HG02884 (cell line): ENCODE results near the gene CEP250.
"Not testable (repeated sequence)": the region's sequence is repeated elsewhere in the genome, so short reads cannot be mapped to it uniquely, and the experiment has no call there.

ENCODE experiments used
- ATAC-seq: cut with Tn5 transposase; IDR thresholded peaks from one replicate; pipeline ENCODE4 v1.9.1; 2021; ENCODE audit warnings: mild to moderate bottlenecking, moderate library complexity; ENCODE audit not compliant: unreplicated experiment

The CEP250 gene

DNA sequence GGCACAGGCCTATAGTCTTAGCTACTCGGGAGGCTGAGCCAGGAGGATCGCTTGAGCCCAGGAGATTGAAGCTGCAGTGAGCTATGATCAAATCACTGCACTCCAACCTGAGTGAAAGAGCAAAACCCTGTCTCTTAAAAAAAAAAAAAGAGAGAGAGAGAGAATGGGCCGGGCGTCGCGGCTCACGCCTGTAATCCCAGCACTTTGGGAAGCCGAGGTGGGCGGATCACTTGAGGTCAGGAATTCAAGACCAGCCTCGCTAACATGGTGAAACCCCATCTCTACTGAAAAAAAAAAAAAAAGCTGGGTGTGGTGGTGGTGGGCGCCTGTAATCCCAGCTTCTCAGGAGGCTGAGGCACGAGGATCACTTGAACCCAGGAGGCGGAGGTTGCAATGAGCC, 5.5 kb upstream of the CEP250 start:
- not testable (repeated sequence) for ATAC-seq

DNA sequence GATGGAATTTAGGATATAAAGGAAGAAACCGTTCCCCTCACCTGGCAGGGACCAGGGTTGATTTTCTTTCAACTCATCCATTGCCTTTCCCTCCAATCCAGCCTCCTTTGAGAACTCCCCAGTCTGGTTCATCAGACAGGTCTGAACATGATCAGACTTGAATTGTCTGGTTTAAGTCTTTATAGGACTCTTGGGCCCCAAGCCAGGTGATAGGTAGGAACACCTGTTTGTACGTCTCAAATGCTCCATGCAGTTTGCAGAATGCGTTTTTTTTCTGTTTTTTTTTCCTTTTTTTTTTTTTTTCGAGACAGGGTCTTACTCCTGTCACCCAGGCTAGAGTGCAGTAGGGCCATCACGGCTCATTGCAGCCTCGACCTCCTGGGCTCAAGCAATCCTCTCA, 4.1 kb upstream of the CEP250 start:
- no peak for ATAC-seq

DNA sequence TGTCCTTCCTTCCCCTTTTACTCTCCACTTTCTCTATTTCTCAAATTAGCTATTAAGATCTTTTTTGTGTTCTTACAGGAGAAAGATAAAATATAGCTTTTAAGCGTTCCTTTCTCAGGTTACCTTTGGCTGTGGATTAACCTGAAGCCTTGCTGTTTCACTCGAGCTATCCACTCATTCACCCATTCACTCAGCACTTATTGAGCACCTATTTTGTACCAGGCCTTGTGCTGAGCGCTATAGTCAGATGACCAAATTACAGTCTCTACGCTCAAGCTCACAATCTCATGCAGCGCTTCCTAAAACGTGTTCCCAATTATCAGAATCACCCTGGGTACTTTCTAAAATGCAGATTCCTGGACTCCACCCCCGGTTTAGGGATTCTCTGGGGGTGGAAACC, 1.8 kb upstream of the CEP250 start:
- ATAC-seq, result no peak

DNA sequence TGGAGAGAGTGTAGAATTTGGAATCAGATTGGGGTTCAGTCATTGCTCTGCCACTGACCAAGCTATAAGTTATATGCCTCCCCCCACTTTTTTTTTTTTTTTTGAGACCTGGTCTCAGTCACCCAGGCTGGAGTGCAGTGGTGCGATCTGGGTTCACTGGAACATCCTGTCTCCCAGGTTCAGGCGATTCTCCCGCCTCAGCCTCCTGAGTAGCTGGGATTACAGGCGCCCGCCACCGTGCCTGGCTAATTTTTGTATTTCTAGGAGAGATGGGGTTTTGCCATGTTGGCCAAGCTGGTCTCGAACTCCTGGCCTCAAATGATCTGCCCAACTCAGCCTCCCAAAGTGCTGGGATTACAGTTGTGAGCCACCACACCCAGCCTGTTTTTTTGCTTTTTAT, 1.3 kb downstream of the CEP250 start:
- not testable (repeated sequence) for ATAC-seq

DNA sequence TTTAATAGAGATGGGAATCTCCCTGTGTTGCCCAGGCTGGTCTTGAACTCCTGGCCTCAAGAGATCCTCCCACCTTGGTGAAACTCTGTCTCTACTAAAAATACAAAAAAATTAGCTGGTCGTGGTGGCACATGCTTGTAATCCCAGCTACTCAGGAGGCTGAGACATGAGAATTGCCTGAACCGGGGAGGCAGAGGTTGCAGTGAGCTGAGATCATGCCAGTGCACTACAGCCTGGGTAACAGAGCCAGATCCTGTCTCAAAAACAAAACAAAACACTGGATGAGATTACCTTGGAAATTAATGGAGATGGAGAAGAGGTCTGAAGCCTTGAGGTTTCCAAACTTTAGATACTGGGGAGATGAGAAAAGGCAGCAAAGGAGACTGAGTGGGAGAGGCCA, 2.1 kb downstream of the CEP250 start:
- ATAC-seq, result not testable (repeated sequence)

DNA sequence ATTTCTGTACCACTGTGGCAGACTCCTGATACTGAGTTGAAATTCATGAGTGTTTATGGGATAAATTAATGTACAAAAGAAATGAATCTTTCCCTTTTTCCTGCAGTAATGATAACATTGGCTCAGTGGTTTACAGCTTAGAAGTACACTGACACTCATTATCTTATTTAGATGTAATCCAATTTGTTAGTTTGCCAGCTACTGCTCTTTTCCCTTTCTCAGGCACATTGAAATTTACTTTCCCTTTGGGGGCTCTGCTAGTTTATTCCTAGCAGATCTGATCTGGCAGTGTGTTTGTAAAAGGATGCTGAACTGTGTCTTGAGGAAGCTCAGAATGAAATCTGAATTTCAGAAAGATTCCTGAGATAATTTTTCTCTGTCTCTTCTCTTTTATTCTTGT, 3.0 kb downstream of the CEP250 start:
- no peak for ATAC-seq

DNA sequence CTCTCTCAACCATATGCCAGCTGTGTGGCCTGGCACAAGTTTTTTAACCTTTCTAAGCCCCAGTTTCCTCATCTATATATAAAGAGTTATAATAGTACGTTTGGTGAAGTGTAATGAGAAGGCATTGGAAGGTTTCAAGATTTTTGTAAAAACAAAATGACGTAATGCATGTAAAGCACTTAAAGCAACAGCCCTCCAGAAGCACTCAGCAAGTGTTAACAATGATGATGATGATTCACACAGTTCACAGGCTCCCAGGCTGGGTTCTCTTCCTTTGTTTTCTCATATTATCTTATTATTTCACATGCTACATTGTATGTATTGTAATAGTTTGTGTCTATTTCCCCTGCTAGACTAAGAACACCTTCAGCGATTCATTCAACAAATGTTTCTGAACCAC, 6.2 kb downstream of the CEP250 start:
- ATAC-seq, result no peak

DNA sequence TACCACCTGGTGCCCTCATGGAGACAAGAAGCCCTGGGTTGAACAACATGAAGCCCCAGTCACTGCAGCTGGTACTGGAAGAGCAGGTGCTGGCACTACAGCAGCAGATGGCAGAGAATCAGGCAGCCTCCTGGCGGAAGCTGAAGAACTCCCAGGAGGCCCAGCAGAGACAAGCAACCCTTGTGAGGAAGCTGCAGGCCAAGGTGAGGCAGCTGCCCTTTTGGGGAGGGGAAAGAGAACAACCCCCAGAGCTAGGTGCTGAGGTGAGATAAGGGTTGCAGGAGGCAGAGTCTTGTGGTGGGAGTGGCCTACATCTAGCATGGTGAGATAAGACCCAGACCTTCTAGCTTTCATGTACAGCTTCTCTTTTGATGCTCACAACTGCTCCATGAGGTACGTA, 7.0 kb downstream of the CEP250 start:
- no peak for ATAC-seq

DNA sequence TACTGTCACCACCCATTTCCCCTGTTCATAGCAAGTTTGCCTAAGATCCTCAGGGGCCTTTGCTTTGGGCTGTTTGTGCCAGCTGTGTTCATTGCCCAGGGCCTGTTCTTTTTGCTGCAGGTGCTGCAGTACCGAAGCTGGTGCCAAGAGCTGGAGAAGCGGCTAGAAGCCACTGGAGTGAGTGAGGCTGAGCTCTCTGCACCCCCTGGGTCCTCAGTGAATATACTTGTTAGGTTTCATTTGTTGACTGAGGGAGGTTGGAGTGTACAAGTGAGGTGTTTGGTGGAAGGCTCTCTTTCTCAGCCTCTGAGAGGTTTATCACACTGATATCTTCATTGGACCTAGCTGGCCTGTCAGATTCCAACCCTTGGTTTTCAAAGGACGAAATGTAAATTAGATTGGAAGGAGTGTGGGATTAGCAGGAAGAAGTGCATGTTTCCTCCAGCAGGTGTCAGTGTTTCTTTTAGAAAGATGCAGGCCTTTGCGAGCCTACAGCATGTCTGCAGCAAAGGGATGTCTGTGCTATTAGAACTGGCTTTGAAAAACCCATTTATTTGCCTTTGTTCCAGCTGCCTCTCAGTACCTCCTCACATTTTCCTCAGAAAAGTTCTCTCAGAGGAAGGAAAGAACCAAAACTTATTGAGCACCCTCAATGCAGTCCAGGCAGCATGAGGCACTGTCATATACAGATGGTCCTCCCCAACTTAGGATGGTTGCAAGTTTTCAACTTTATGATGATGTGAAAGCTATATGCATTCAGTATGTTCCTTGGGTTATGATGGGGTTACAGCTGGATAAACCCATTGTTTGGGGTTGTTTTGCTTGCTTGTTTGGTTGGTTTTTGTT, 8.3 kb downstream of the CEP250 start:
- ATAC-seq, result no peak

DNA sequence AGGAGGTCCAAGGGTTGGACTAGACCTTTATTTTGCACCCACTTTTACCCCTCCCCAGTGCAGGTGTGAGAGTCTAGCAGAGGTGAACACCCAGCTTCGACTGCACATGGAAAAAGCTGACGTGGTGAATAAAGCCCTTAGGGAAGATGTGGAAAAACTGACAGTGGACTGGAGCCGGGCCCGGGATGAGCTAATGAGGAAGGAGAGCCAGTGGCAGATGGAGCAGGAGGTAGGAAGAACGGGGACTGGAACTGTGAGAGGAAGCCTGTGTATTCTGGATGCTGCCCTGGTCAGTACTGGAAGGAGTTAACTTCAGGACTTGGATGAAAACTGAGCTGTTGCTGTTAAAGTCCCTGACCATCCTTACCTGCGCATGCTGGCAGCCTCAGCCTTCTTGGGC, 10.6 kb downstream of the CEP250 start:
- ATAC-seq, result no peak

DNA sequence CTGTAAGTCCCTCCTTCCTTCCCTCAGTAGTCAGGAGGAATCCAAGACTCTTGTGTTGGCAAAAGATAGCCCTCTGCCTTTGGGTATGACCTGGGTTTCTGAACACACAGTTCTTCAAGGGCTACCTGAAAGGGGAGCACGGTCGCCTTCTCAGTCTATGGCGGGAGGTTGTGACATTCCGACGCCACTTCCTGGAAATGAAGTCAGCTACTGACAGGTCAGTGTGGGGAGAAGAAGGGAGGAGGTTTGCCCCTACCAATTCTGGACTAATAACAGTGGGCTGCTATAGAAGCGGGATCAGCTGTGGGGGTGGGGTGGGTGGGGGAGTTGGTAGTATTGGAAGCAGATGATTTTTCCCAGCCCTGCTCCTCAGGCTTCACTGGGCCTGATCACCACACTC, 11.5 kb downstream of the CEP250 start:
- no peak for ATAC-seq

DNA sequence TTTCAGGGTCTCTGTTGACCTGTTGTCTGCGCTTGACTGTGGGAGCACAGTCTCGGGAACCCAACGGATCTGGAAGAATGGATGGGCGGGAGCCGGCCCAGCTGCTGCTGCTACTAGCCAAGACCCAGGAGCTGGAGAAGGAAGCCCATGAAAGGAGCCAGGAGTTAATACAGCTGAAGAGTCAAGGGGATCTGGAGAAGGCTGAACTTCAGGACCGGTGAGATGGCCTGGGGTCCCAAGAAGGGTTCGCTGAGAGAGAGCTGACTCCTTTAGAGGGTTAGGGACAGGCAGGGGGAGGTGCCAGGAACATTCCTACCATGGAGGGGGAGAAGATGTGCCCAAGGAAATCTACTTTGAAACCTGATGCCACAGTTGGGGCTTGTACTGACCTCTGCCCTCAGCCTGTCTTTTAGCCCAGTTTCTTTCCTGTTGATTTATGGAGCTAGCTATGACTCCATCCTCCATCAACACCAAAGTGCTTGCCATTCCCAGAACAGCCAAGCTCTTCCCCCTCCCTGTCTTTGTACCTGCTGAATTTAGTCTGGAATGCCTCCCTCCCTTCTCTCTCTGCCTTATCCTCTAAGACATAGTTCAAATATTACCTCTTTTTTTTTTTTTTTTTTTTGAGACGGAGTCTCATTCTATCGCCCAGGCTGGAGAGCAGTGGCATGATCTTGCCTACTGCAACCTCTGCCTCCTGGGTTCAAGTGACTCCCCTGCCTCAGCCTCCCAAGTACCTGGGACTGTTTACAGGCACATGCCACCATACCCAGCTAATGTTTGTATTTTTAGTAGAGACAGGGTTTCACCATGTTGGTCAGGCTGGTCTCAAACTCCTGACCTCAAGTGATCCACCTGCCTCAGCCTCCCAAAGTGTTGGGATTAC, 12.2 kb downstream of the CEP250 start:
- no peak for ATAC-seq

DNA sequence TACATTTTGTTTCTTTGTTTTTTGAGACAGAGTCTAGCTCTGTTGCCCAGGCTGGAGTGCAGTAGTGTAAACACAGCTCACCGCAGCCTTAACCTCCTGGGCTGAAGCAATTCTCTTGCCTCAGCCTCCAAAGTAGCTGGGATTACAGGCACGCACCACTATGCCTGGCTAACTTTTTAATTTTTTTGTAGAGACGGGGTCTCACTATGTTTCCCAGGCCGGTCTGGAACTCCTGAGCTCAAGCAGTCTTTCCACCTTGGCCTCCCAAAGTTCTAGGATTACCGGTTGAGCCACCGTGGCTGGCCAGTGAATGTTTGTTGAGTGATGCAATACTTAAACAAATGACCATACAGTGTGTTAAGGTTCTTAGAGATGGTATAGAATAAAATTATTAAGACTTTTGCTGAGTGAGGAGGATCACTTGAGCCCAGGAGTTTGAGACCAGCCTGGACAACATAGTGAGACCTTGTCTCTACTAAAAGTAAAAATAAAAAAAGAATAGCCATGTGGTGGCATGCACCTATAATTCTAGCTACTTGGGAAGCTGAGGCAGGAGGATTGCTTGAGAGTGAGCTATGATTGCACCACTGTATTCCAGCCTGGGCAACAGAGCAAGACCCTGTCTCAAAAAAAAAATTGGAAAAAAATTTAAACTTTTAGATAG, 13.4 kb downstream of the CEP250 start:
- no peak for ATAC-seq

DNA sequence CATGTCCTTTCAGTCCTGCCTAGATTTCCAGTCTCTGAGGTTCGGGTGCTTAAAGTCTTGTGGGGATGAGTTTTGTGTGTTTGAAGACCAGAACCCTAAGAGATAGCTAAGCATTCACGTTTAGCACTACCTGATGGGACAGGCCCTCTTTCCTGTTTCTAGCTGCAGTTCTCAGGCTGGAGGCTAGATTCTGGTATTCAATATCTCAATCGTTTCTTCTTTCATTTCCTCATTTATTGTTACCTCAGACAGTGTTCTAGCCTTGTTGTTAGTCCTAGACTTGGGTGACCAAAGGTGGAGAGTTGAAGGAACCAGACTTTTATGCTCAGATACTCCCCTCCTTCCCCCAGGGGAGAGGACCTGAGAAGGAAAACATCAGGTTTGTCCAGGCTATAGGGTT, 16.8 kb downstream of the CEP250 start:
- no peak for ATAC-seq

DNA sequence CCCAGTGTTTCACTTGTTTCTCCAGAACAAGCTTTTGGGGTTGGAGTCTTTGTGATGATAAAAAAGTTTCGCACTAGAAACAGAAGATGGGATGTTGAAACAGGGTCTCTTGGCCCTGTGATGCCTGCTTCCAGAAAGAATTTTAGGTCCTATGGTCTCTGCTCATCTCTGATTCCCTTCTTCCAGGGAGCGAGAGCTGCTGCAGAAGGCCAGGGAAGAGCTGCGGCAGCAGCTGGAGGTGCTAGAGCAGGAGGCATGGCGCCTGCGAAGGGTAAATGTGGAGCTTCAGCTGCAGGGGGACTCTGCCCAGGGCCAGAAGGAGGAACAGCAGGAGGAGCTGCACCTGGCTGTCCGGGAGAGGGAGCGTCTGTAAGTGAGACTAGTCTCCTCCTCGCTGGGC, 18.3 kb downstream of the CEP250 start:
- ATAC-seq, result no peak

DNA sequence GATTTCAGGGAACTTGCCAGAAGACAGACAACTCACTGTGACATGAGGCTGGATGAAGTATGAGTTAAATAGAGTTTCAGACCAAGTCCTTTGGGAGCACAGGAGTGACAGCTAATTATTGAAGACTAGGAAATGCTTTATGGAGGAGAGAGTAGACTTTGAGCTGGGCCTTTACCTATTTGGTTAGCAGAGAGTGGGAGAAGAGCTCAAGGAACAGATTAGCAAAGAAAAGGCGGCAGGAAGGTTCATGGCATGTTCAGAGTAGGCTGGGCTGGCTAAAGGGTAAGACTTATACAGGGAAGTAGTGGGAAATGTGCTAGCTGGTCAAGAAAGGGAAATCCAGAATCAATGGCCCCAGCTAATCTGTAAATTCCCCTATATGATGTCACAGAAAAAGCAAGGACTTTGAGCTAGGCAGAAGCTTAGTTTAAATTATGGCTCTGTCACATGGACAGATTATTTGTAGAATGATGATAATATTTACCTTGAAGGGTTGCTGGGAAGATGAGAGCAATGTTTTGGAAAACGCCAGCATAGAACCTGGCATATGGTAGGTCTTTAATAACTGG, 19.0 kb downstream of the CEP250 start:
- ATAC-seq, result no peak

DNA sequence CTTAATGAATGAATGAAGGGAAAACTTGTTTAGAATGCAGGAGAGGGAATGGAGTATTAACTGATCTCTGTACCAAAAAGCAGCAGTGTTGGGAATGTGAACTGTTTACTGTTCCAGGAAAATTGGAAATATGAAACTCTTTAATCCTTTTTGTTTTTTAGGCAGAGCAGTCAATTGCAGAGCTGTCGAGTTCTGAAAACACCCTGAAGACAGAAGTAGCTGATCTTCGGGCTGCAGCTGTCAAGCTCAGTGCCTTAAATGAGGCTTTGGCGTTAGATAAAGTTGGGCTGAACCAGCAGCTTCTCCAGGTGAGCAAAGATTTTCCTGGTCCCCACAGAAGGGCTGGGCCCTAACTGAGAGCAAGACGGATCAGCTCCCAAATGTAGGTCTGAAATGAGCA, 20.9 kb downstream of the CEP250 start:
- ATAC-seq, result no peak

DNA sequence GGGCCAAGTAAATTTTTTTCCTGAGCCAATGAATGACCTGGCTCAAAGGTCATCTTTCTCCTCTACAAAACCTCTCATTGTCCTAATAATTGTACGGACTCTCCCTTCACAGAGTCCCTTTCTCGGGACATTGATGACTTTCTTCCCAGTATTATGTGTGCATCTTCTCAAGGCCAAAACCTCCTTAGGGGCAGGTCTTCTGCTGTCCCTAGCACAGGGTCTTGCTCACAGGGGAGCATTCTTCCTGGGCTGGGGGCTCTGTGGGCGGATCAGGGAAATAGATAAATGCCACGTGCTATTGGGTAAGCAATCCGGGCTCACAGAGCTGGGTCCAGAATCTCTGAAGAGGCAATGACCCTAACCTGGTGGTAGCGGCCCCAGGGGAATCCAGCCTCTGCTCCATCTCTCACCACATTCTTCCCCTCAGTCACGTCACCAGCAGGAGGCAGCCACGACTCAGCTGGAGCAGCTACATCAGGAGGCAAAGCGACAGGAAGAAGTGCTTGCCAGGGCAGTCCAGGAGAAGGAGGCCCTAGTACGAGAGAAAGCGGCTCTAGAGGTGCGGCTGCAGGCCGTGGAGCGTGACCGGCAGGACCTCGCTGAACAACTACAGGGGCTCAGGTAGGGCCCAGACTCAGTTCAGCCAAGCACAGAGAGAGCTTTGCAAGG, 23.5 kb downstream of the CEP250 start:
- no peak for ATAC-seq

DNA sequence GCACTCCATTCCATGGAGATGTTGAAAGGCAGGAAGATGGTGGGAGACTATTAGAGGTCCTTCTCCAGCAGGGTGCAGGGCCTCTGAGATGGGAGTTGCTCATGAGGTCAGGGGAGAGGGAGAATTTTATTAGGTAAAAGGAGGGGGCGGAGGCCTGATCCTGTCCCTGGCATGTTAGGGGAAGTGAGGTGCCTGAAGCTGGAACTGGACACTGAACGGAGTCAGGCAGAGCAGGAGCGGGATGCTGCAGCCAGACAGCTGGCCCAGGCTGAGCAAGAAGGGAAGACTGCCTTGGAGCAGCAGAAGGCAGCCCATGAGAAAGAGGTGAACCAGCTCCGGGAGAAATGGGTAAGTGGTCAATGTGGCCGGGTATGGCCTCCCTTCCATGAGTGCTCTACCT, 24.4 kb downstream of the CEP250 start:
- no peak for ATAC-seq

DNA sequence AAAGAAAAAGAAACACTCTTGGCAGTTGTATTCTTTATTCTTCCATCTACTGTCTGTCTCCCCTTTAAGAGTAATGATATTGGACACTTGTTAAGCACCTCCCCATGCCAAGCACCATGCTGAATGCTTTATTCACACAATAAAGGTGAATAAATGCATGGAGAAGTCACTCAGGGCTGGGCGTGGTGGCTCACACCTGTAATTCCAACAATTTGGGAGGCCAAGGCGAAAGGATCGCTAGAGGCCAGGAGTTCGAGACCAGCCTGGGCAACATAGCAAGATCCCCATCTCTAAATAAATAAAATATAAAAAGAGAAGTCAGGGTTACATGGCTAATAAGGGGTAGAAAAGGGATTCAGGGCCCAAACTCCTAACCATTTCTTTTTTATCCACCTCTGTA, 32.1 kb downstream of the CEP250 start:
- no peak for ATAC-seq

DNA sequence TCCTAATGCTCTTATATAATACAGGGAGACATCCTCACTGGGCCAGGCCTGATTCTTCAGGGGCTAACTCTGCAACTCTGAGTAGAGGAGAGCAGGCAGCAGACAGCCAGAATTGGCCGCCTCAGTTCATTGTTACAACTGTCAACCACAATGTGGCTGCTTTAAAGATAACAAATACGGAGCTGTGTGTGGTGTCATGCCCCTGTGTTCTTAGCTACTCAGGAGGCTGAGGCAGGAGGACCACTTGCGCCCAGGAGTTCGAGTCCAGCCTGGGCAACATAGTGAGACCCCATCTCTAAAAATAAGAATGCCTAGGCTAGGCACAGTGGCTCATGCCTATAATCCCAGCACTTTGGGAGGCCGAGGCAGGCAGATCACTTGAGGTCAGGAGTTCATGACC, 34.3 kb downstream of the CEP250 start:
- no peak for ATAC-seq
